Smooth muscle cell (in vitro differentiated cells): ENCODE results near the gene NAT14. TPM values are rescaled to one million over a fixed set of nuclear protein-coding genes. Genes with fewer than 3 reads are reported as not detected.

Source experiments
- DNase-seq: peaks from one replicate; lab custom pipeline; 2025; ENCODE audit not compliant: unreplicated experiment; lab: John Stamatoyannopoulos, UW
- H2AFZ ChIP-seq: fragments of 200-600 bp; sonication (generic); 2 replicates; pipeline ENCODE4 v1.6.0; 2016; ENCODE audit warnings: antibody characterized with exemption, low read depth, mild to moderate bottlenecking
- H3F3A ChIP-seq: fragments of 200-600 bp; sonication (generic); 2 replicates; pipeline ENCODE4 v1.6.0; 2017; ENCODE audit warnings: antibody characterized with exemption, low read depth
- H3K27ac ChIP-seq: fragments of 200-600 bp; sonication (generic); 2 replicates; pipeline ENCODE4 v1.5.1; 2016; ENCODE audit warnings: low read depth, mild to moderate bottlenecking
- H3K27me3 ChIP-seq: fragments of 200-600 bp; sonication (generic); 2 replicates; pipeline ENCODE4 v1.6.1; 2016; ENCODE audit warnings: low read depth, mild to moderate bottlenecking
- H3K36me3 ChIP-seq: fragments of 200-600 bp; sonication (generic); 2 replicates; pipeline ENCODE4 v1.5.1; 2016; ENCODE audit warnings: low read depth
- H3K4me1 ChIP-seq: fragments of 200-600 bp; sonication (generic); 2 replicates; pipeline ENCODE4 v1.5.1; 2016; ENCODE audit warnings: low read depth
- H3K4me2 ChIP-seq: fragments of 200-600 bp; sonication (generic); 2 replicates; pipeline ENCODE4 v1.6.0; 2016; ENCODE audit warnings: mild to moderate bottlenecking
- H3K4me3 ChIP-seq: fragments of 200-600 bp; sonication (generic); 2 replicates; pipeline ENCODE4 v1.5.1; 2016; ENCODE audit warnings: mild to moderate bottlenecking
- H3K79me2 ChIP-seq: fragments of 200-600 bp; sonication (generic); 2 replicates; pipeline ENCODE4 v1.6.0; 2016; ENCODE audit warnings: low read depth, mild to moderate bottlenecking
- H3K9ac ChIP-seq: fragments of 200-600 bp; sonication (generic); 2 replicates; pipeline ENCODE4 v1.6.0; 2016; ENCODE audit warnings: low read depth
- H3K9me3 ChIP-seq: fragments of 200-600 bp; sonication (generic); replicated peaks from 2 replicates; pipeline ENCODE4 v1.5.1; 2016; ENCODE audit warnings: low read depth
- H4K20me1 ChIP-seq: fragments of 200-600 bp; sonication (generic); 2 replicates; pipeline ENCODE4 v1.6.0; 2016; ENCODE audit warnings: low read depth
- CTCF ChIP-seq: fragments of 200-600 bp; sonication (generic); IDR thresholded peaks from 2 replicates; pipeline ENCODE4 v1.5.1; 2017; ENCODE audit warnings: borderline replicate concordance, mild to moderate bottlenecking, antibody characterized with exemption; ENCODE audit not compliant: insufficient read depth, poor library complexity, severe bottlenecking
- WGBS: methylation state at CpG from one replicate; pipeline ENCODE4 v1.1.7; 2016; ENCODE audit warnings: low lambda C conversion rate; 5-methylcytosine and 5-hydroxymethylcytosine counted together
- polyA plus RNA-seq: library from polyadenylated mRNA; unstranded; fragments of >200 nt; fragmentation: Nextera tagmentation; extraction: Ambion mirVana; gene quantifications from 2 replicates; pipeline ENCODE4 v1.2.1, GENCODE V29; 2016
- total RNA-seq: library from RNA; depleted of rRNA; stranded (reverse); fragments of >200 nt; gene quantifications from 2 replicates; pipeline ENCODE4 v1.2.3, GENCODE V29; 2014

Gene NAT14
- total and polyA plus RNA-seq, 2 experiments from 2014 or later = 14.3 to 67.5 TPM

DNA sequence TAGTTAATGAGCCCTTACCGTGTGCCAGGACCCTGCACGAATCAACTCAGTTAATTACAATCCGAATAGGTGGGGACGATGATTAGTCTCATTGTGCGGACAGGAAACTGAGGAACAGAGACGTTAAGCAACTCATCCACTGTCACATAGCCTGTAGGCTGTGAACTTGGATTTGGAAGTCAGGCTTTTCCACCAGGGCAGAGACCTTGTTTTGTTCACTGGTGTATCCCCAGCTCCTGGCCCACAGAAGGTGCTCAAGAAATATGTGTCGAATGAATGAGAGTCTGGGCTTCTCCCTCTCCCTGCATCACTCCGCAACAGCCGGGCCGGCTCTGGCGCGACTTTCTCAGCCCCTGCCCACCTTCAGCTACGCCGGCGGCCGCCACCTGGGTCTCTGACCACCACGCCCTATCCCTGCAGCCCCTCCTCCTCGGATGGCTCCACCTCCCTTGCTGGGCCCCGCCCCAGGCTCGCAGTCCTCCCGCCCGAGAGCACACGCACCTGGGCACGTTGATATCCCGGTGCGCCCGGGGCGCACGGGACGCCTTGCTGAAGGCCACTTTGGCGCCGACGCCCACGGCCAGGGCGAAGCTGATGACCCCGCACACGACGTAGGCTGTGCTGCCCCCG, 43.2 kb upstream of the NAT14 start:
- no peak for TF ChIP-seq CTCF
- Histone ChIP-seq H3K79me2 (no peaks in the 10 kb centered on the region), H2AFZ (no peak overlapping the region), H3K9me3 (no peaks in the 10 kb centered on the region), H3F3A (no peaks in the 10 kb centered on the region), H4K20me1 (no peaks in the 10 kb centered on the region), H3K4me3 (no peak overlapping the region), H3K36me3 (no peaks in the 10 kb centered on the region), H3K4me1 (no peaks in the 10 kb centered on the region), H3K27ac (no peak overlapping the region), H3K9ac (no peak overlapping the region), H3K4me2 (no peak overlapping the region), H3K27me3 (peaks cover 83% of the 10 kb centered on the region)
- DNase-seq = no peak
- 4% methylated on average over 33 of the region's 39 CpGs for WGBS

- H3K4me1 ChIP-seq = no peaks in the 10 kb centered on the region
- DNase-seq = no peak
- H3K27ac ChIP-seq = no peak overlapping the region
- no peaks in the 10 kb centered on the region for H3F3A ChIP-seq
- peaks cover 90% of the 10 kb centered on the region for H3K27me3 ChIP-seq
- H4K20me1 ChIP-seq = no peaks in the 10 kb centered on the region
- H3K79me2 ChIP-seq = no peaks in the 10 kb centered on the region
- H3K36me3 ChIP-seq = no peaks in the 10 kb centered on the region
- TF ChIP-seq CTCF = no peak
- H3K9ac ChIP-seq = no peak overlapping the region
- no peak overlapping the region for H2AFZ ChIP-seq
- no peak overlapping the region for H3K4me2 ChIP-seq
- 2% methylated on average over 49 of the region's 72 CpGs for WGBS
- no peaks in the 10 kb centered on the region for H3K9me3 ChIP-seq
- H3K4me3 ChIP-seq = no peak overlapping the region
Measured at GRCh38 chr19:55442372-55442961, 42.5 kb upstream of the NAT14 start.

- no peaks in the 10 kb centered on the region for H3K4me1 ChIP-seq
- H3K27ac ChIP-seq = no peak within 1 kb of the TSS
- no peak for DNase-seq
- H3K9ac ChIP-seq = no peak within 1 kb of the TSS
- no peak within 1 kb of the TSS for H3K4me2 ChIP-seq
- H3K9me3 ChIP-seq = no peaks in the 10 kb centered on the region
- no peak within 1 kb of the TSS for H3K4me3 ChIP-seq
- no peaks in the 10 kb centered on the region for H3F3A ChIP-seq
- no peak for TF ChIP-seq CTCF
- H4K20me1 ChIP-seq = no peaks in the 10 kb centered on the region
- no peaks in the 10 kb centered on the region for H3K79me2 ChIP-seq
- no peaks in the 10 kb centered on the region for H3K36me3 ChIP-seq
- H2AFZ ChIP-seq = no peak within 1 kb of the TSS
- H3K27me3 ChIP-seq = peaks cover 90% of the 10 kb centered on the region
- WGBS = 8% methylated on average over 31 of the region's 43 CpGs
Measured at GRCh38 chr19:55443045-55443823, 41.8 kb upstream of the NAT14 start, which contains the start of gene SHISA7. SHISA7 (minus strand) TSS chr19:55443300; CDS start chr19:55442863, 437 bp downstream.
